SK-N-SH (cell line): Measurements from ENCODE around the gene ZSCAN30. TPM values are rescaled to one million over a fixed set of nuclear protein-coding genes. Genes with fewer than 3 reads are reported as not detected.

Source experiments
- CTCF ChIA-PET: fragments of 300-600, 350-600 bp; formaldehyde crosslinking; extraction: SDS; loops from one replicate; lab custom pipeline; 2021; lab: Yijun Ruan, JAX
- POLR2A ChIA-PET: fragments of 350-600 bp; sonication (Branson Sonifier 250); formaldehyde crosslinking; extraction: SDS; loops from one replicate; lab custom pipeline; 2020; ENCODE audit warnings: antibody characterized with exemption, inconsistent platforms; lab: Yijun Ruan, JAX
- DNase-seq: peaks from one replicate; pipeline ENCODE4 v3.0.0; 2012
- H2AFZ ChIP-seq: fragments of 200-600 bp; sonication (generic); 2 replicates; pipeline ENCODE4 v1.8.1; 2016; ENCODE audit warnings: antibody characterized with exemption, mild to moderate bottlenecking, low read depth
- H3F3A ChIP-seq: fragments of 200-600 bp; sonication (generic); replicated peaks from 2 replicates; pipeline ENCODE3; 2016; ENCODE audit warnings: antibody characterized with exemption, mild to moderate bottlenecking; ENCODE audit not compliant: insufficient read depth
- H3K27ac ChIP-seq, 2 experiments: fragments of 200-500 bp in 1 of 2; fragments of 200-600 bp in 1 of 2; sonication (Bioruptor generic) in 1 of 2; sonication (generic), shearing (Covaris generic) in 1 of 2; 2 replicates each; pipeline versions ENCODE4 v1.5.1 to v1.6.1; 2014 to 2016; ENCODE audit warnings: low read depth in 2 of 2, inconsistent platforms in 1 of 2, low read length in 1 of 2, mild to moderate bottlenecking in 1 of 2, mixed read lengths in 1 of 2
- H3K27me3 ChIP-seq: fragments of 200-600 bp; sonication (generic), shearing (Covaris generic); 2 replicates; pipeline ENCODE4 v1.6.1; 2016; ENCODE audit warnings: mixed run types; ENCODE audit not compliant: insufficient read depth
- H3K36me3 ChIP-seq, 2 experiments: fragments of 200-500 bp in 1 of 2; fragments of 200-600 bp in 1 of 2; sonication (Bioruptor generic) in 1 of 2; sonication (generic) in 1 of 2; replicated peaks in 1 of 2; 2 replicates each; pipeline versions ENCODE3 to v1.5.1; 2014 to 2016; ENCODE audit warnings: low read length in 1 of 2, mild to moderate bottlenecking in 1 of 2; ENCODE audit not compliant: insufficient read depth in 2 of 2, control insufficient read depth in 1 of 2
- H3K4me1 ChIP-seq, 2 experiments: fragments of 200-500 bp in 1 of 2; fragments of 200-600 bp in 1 of 2; sonication (Bioruptor generic) in 1 of 2; sonication (generic), shearing (Covaris generic) in 1 of 2; 2 replicates each; pipeline versions ENCODE4 v1.5.1 to v1.6.1; 2014 to 2016; ENCODE audit warnings: low read depth in 1 of 2, low read length in 1 of 2, mixed run types in 1 of 2; ENCODE audit not compliant: insufficient read depth in 2 of 2, control insufficient read depth in 1 of 2
- H3K4me2 ChIP-seq: fragments of 200-600 bp; sonication (generic), shearing (Covaris generic); 2 replicates; pipeline ENCODE4 v1.6.1; 2017; ENCODE audit warnings: mixed run types
- H3K4me3 ChIP-seq, 2 experiments: fragments of 200-500 bp in 1 of 2; fragments of 200-600 bp in 1 of 2; sonication (Bioruptor generic) in 1 of 2; sonication (generic), shearing (Covaris generic) in 1 of 2; 2 replicates each; pipeline versions ENCODE4 v1.5.1 to v1.8.1; 2014 to 2016; ENCODE audit warnings: low read depth in 2 of 2, inconsistent platforms in 1 of 2, low read length in 1 of 2, mild to moderate bottlenecking in 1 of 2, mixed read lengths in 1 of 2, moderate library complexity in 1 of 2
- H3K79me2 ChIP-seq: fragments of 200-600 bp; sonication (generic); 2 replicates; pipeline ENCODE4 v1.8.1; 2017; ENCODE audit warnings: mild to moderate bottlenecking; ENCODE audit not compliant: insufficient read depth
- H3K9ac ChIP-seq: fragments of 200-600 bp; sonication (generic); 2 replicates; pipeline ENCODE4 v1.6.1; 2017; ENCODE audit warnings: mixed run types
- H3K9me2 ChIP-seq: fragments of 200-600 bp; sonication (generic); 2 replicates; pipeline ENCODE4 v1.6.1; 2017; ENCODE audit warnings: mixed run types
- H3K9me3 ChIP-seq: fragments of 200-600 bp; sonication (generic); 2 replicates; pipeline ENCODE4 v1.6.1; 2017; ENCODE audit warnings: mixed run types, mild to moderate bottlenecking, moderate library complexity
- H4K20me1 ChIP-seq: fragments of 200-600 bp; sonication (generic); 2 replicates; pipeline ENCODE4 v1.6.1; 2017; ENCODE audit warnings: mild to moderate bottlenecking, mixed run types; ENCODE audit not compliant: insufficient read depth
- ELF1 ChIP-seq: IDR thresholded peaks from 2 replicates; pipeline ENCODE4 v1.4.0; 2012
- EZH2phosphoT487 ChIP-seq: fragments of 200-600 bp; sonication (generic); IDR thresholded peaks from 2 replicates; pipeline ENCODE4 v1.6.1; 2017; ENCODE audit warnings: low read depth, mixed run types, mild to moderate bottlenecking, antibody characterized with exemption, moderate library complexity, borderline replicate concordance
- FOSL2 ChIP-seq: IDR thresholded peaks from 2 replicates; pipeline ENCODE4 v1.4.0; 2012; ENCODE audit warnings: low read depth, mild to moderate bottlenecking, moderate library complexity, borderline replicate concordance
- FOXJ3 ChIP-seq: sonication (generic); formaldehyde crosslinking; IDR thresholded peaks from 2 replicates; pipeline ENCODE4 v1.5.1; 2020; ENCODE audit warnings: mild to moderate bottlenecking, missing genetic modification reagents
- FOXM1 ChIP-seq: IDR thresholded peaks from 2 replicates; pipeline ENCODE4 v1.4.0; 2012; ENCODE audit warnings: low read depth, mild to moderate bottlenecking
- GABPA ChIP-seq: IDR thresholded peaks from 2 replicates; pipeline ENCODE4 v1.4.0; 2012; ENCODE audit warnings: low read depth, mild to moderate bottlenecking
- IRF3 ChIP-seq: fragments of 150-350 bp; IDR thresholded peaks from 2 replicates; pipeline ENCODE4 v1.6.1; 2016; ENCODE audit warnings: mild to moderate bottlenecking, low read depth, low read length
- JUND ChIP-seq: IDR thresholded peaks from 2 replicates; pipeline ENCODE4 v1.4.0; 2012
- MAX ChIP-seq: IDR thresholded peaks from 2 replicates; pipeline ENCODE4 v1.4.0; 2012; ENCODE audit warnings: low read depth
- MXI1 ChIP-seq: IDR thresholded peaks from 2 replicates; pipeline ENCODE4 v1.6.1; 2012; ENCODE audit warnings: mild to moderate bottlenecking, low read depth, low read length, improper control_type of control experiment
- NFIC ChIP-seq: IDR thresholded peaks from 2 replicates; pipeline ENCODE4 v1.4.0; 2012; ENCODE audit warnings: borderline replicate concordance
- PBX3 ChIP-seq: IDR thresholded peaks from 2 replicates; pipeline ENCODE4; 2012
- REST ChIP-seq: IDR thresholded peaks from 2 replicates; pipeline ENCODE4 v1.6.1; 2012; ENCODE audit warnings: mild to moderate bottlenecking, low read depth, low read length, moderate library complexity
- RFX5 ChIP-seq: IDR thresholded peaks from 2 replicates; pipeline ENCODE4 v1.6.1; 2012; ENCODE audit warnings: mild to moderate bottlenecking, improper control_type of control experiment, low read length
- SMC3 ChIP-seq: IDR thresholded peaks from 2 replicates; pipeline ENCODE4 v1.6.1; 2012; ENCODE audit warnings: low read depth, low read length, improper control_type of control experiment
- TAF1 ChIP-seq: IDR thresholded peaks from 2 replicates; pipeline ENCODE4 v1.6.1; 2012; ENCODE audit warnings: low read depth, mild to moderate bottlenecking, low read length, moderate library complexity, borderline replicate concordance
- TCF12 ChIP-seq: IDR thresholded peaks from 2 replicates; pipeline ENCODE4 v1.4.0; 2012
- TEAD4 ChIP-seq: IDR thresholded peaks from 2 replicates; pipeline ENCODE4 v1.4.0; 2012; ENCODE audit warnings: mild to moderate bottlenecking, borderline replicate concordance; ENCODE audit not compliant: insufficient read depth
- ZBTB33 ChIP-seq: IDR thresholded peaks from 2 replicates; pipeline ENCODE4 v1.4.0; 2012; ENCODE audit warnings: low read depth, borderline replicate concordance
- WGBS: methylation state at CpG from one replicate; pipeline ENCODE4 v1.1.6; 2017; ENCODE audit warnings: low lambda C conversion rate; 5-methylcytosine and 5-hydroxymethylcytosine counted together
- polyA plus RNA-seq, 3 experiments: library from polyadenylated mRNA; depleted of rRNA; stranded (reverse); fragments of >200 nt; gene quantifications; 2 replicates each; pipeline ENCODE4 v1.2.3, GENCODE V29; 2012

The ZSCAN30 gene
- polyA plus RNA-seq, 1 of the 3 experiments (the other 2 are of a cell fraction) = 5.9 TPM

GRCh38 chr18:35248429-35248828, 41.6 kb downstream of the ZSCAN30 start:
- Histone ChIP-seq H3K4me1 (no peaks in the 10 kb centered on the region), H3K36me3 (peaks cover 50 to 67% of the 10 kb centered on the region in 2 experiments), H3K9ac (no peak overlapping the region), H3F3A (no peaks in the 10 kb centered on the region), H3K27ac (no peak overlapping the region), H3K4me3 (no peak overlapping the region), H3K79me2 (no peaks in the 10 kb centered on the region), H3K27me3 (no peaks in the 10 kb centered on the region), H3K9me3 (no peaks in the 10 kb centered on the region), H2AFZ (no peak overlapping the region), H3K9me2 (no peaks in the 10 kb centered on the region), H3K4me2 (no peak overlapping the region), H4K20me1 (no peaks in the 10 kb centered on the region)
- ChIA-PET CTCF (interaction anchor here (1.1 kb wide), 1 partner anchor 138 kb away, joined by 3 read pairs; no protein-coding TSS in a partner anchor), POLR2A (no interaction called here)
- WGBS = 94% methylated on average over 6 of the region's 6 CpGs
- no peak for DNase-seq
- TF ChIP-seq MXI1 (no peak), FOXJ3 (CRISPR knock-in tag) (no peak), ZBTB33 (no peak)

- Histone ChIP-seq H3K79me2 (peaks cover 7% of the 10 kb centered on the region; the same call in 1 of the 2 replicates), H3K9me2 (no peaks in the 10 kb centered on the region), H3K4me2 (no peak overlapping the region), H3K9me3 (no peaks in the 10 kb centered on the region), H3K4me1 (peaks cover 0 to 1% of the 10 kb centered on the region in 2 experiments; a peak in 1 of 4 replicates), H3F3A (no peaks in the 10 kb centered on the region), H3K9ac (no peak overlapping the region), H4K20me1 (no peaks in the 10 kb centered on the region), H3K27me3 (no peaks in the 10 kb centered on the region), H3K4me3 (no peak overlapping the region), H2AFZ (no peak overlapping the region), H3K27ac (no peak overlapping the region), H3K36me3 (peaks cover 56 to 67% of the 10 kb centered on the region in 2 experiments)
- ChIA-PET CTCF (interaction anchor here (1.1 kb wide), 1 partner anchor 139 kb away, joined by 3 read pairs; no protein-coding TSS in a partner anchor), POLR2A (no interaction called here)
- WGBS = 95% methylated on average over 14 of the region's 14 CpGs
- DNase-seq = no peak
- TF ChIP-seq EZH2phosphoT487 (no peak), TAF1 (no peak), PBX3 (no peak), RFX5 (no peak), NFIC (no peak), JUND (no peak), FOSL2 (no peak), TEAD4 (no peak), IRF3 (no peak), REST (no peak), SMC3 (no peak), GABPA (no peak), MAX (no peak), ELF1 (no peak), MXI1 (no peak), FOXM1 (no peak), TCF12 (no peak)
- TF ChIP-seq, all 33 proteins: peak for 0
These were observed 42.4 kb downstream of the ZSCAN30 start for GRCh38 chr18:35247412-35248249.
